ENCODE results near the gene XRCC5.

DNA sequence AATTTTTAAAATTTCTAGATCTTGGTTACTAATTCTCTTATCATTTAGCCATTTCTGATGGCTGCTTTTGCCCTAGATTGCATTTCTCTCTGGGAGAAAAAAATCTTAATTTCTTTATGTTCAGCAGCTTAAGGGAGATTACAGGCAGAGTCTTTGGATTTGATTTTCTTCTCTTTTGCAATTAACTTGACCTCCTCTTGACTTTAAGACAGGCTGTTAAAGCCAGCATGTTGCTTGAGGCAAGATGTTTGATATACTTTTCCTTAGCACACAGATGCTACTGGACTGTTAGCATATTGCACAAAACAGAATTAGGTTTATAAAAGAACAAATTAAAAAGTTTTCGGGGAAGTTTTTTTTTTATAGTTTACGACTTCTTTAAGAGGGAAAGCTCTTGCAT, 50.0 kb downstream of the XRCC5 start:
- TF ChIP-seq CTCF (IDR thresholded peaks at IDR 0.05 in 8 of 11, conservative IDR thresholded peaks at IDR 0.05 in 3 of 11) (no peak), POLR2A (IDR thresholded peaks at IDR 0.05) (no peak), POLR2AphosphoS5 (IDR thresholded peaks at IDR 0.05) (no peak)
